HepG2 (cell line): ENCODE data around the gene EIF2S3B. TPM values are rescaled to one million over a fixed set of nuclear protein-coding genes. Genes with fewer than 3 reads are reported as not detected.

ENCODE experiments used
- ATAC-seq: fragments of 200-7000 bp; cut with Tn5 transposase; 3 replicates; pipeline ENCODE4 v1.9.1; 2020; ENCODE audit warnings: mild to moderate bottlenecking, moderate library complexity
- BruUV-seq: library from RNA; stranded (reverse); fragments of 400-500 nt; replicated peaks from 2 replicates; lab custom pipeline; 2021; lab: Mats Ljungman, UMichigan
- CTCF ChIA-PET: fragments of 300-600 bp; formaldehyde crosslinking; extraction: SDS; loops from one replicate; lab custom pipeline; 2021; ENCODE audit warnings: low total read pairs, inconsistent platforms, low intra/inter-chr PET ratio; lab: Yijun Ruan, JAX
- POLR2A ChIA-PET: fragments of 350-600 bp; sonication (Branson Sonifier 250); formaldehyde crosslinking; loops from one replicate; lab custom pipeline; 2020; ENCODE audit warnings: antibody characterized with exemption, inconsistent platforms; lab: Yijun Ruan, JAX
- DNase-seq: peaks from one replicate; pipeline ENCODE4 v3.0.0-alpha.2; 2015; ENCODE audit warnings: low spot score
- FAIRE-seq: peaks from 3 replicates; lab custom pipeline; 2011; peaks lifted over from hg19 to GRCh38; lab: Jason Lieb, UNC
- H2AFZ ChIP-seq: one replicate; pipeline ENCODE4 v1.6.1; 2011; ENCODE audit warnings: low read length, inconsistent platforms
- H3K27ac ChIP-seq: fragments of 300-600 bp; 3 replicates; pipeline ENCODE4 v1.8.0; 2011; ENCODE audit warnings: mixed run types, mild to moderate bottlenecking, mixed read lengths, low read length, inconsistent platforms; ENCODE audit not compliant: insufficient read depth; ENCODE audit errors: extremely low read length
- H3K27me3 ChIP-seq, 2 experiments: fragments of 200-600 bp in 1 of 2; 2 replicates in 1 of 2; 3 replicates in 1 of 2; pipeline versions ENCODE4 v1.6.0 to v1.8.0; 2011; ENCODE audit warnings: low read length in 2 of 2, mild to moderate bottlenecking in 2 of 2, moderate library complexity in 2 of 2, inconsistent platforms in 1 of 2; ENCODE audit not compliant: insufficient read depth in 2 of 2, control insufficient read depth in 1 of 2
- H3K36me3 ChIP-seq, 2 experiments: fragments of 200-600 bp in 1 of 2; replicated peaks in 1 of 2; 2 replicates in 1 of 2; 3 replicates in 1 of 2; pipeline versions ENCODE4 v1.5.1 to v1.8.0; 2011; ENCODE audit warnings: low read length in 2 of 2, inconsistent platforms in 1 of 2; ENCODE audit not compliant: insufficient read depth in 2 of 2, control insufficient read depth in 1 of 2
- H3K4me1 ChIP-seq: 2 replicates; pipeline ENCODE4 v1.5.1; 2012; ENCODE audit warnings: low read length, inconsistent platforms; ENCODE audit not compliant: insufficient read depth
- H3K4me2 ChIP-seq: 2 replicates; pipeline ENCODE4 v1.6.0; 2011; ENCODE audit warnings: low read depth, low read length, inconsistent platforms
- H3K4me3 ChIP-seq, 3 experiments: fragments of 200-600 bp in 1 of 3; sonication (generic), shearing (Covaris generic) in 1 of 3; replicated peaks in 1 of 3; 2 replicates each; pipeline ENCODE4 v1.5.1; 2011 to 2016; ENCODE audit warnings: low read length in 3 of 3, inconsistent platforms in 2 of 3, low read depth in 2 of 3, mild to moderate bottlenecking in 2 of 3, control low read depth in 1 of 3, mixed read lengths in 1 of 3; ENCODE audit not compliant: insufficient read depth in 1 of 3
- H3K79me2 ChIP-seq: one replicate; pipeline ENCODE4 v1.6.1; 2011; ENCODE audit warnings: low read length, inconsistent platforms; ENCODE audit not compliant: insufficient read depth
- H3K9ac ChIP-seq: 2 replicates; pipeline ENCODE4 v1.6.0; 2011; ENCODE audit warnings: mild to moderate bottlenecking, low read depth, low read length, inconsistent platforms; ENCODE audit not compliant: insufficient read depth
- H3K9me3 ChIP-seq: 2 replicates; pipeline ENCODE4 v1.5.1; 2012; ENCODE audit warnings: mild to moderate bottlenecking, low read length
- H4K20me1 ChIP-seq: 2 replicates; pipeline ENCODE4 v1.6.0; 2011; ENCODE audit warnings: inconsistent platforms, mild to moderate bottlenecking, low read length, moderate library complexity; ENCODE audit not compliant: insufficient read depth
- BHLHE40 ChIP-seq: IDR thresholded peaks from 2 replicates; pipeline ENCODE4 v1.6.1; 2011; ENCODE audit warnings: low read length, improper control_type of control experiment
- ELF4 ChIP-seq: sonication (generic); formaldehyde crosslinking; IDR thresholded peaks from 2 replicates; pipeline ENCODE4 v1.5.0; 2020; ENCODE audit warnings: missing genetic modification reagents, mild to moderate bottlenecking, moderate library complexity, borderline replicate concordance
- FOXM1 ChIP-seq: sonication (generic); formaldehyde crosslinking; IDR thresholded peaks from 2 replicates; pipeline ENCODE4 v1.5.0; 2020; ENCODE audit warnings: missing genetic modification reagents
- KLF12 ChIP-seq: sonication (generic); formaldehyde crosslinking; IDR thresholded peaks from 2 replicates; pipeline ENCODE4 v1.4.0; 2020; ENCODE audit warnings: missing genetic modification reagents, borderline replicate concordance
- MIER3 ChIP-seq: IDR thresholded peaks from 2 replicates; pipeline ENCODE4 v1.6.1; 2016; ENCODE audit warnings: missing compliant biosample characterization, borderline replicate concordance
- MLLT10 ChIP-seq: sonication (generic); formaldehyde crosslinking; IDR thresholded peaks from 2 replicates; pipeline ENCODE4 v1.4.0; 2020; ENCODE audit warnings: missing genetic modification reagents
- MTA3 ChIP-seq: sonication (generic); formaldehyde crosslinking; IDR thresholded peaks from 2 replicates; pipeline ENCODE4 v1.4.0; 2020; ENCODE audit warnings: missing genetic modification reagents
- NFE2L2 ChIP-seq: fragments of 150-350 bp; IDR thresholded peaks from 2 replicates; pipeline ENCODE4 v1.6.1; 2014; ENCODE audit warnings: low read length
- U2AF1 ChIP-seq: fragments of 200-400 bp; formaldehyde crosslinking; optimal IDR thresholded peaks from 2 replicates; pipeline ENCODE3; 2017; ENCODE audit warnings: mild to moderate bottlenecking, low read depth, low read length
- ZNF660 ChIP-seq: sonication (generic); formaldehyde crosslinking; IDR thresholded peaks from 2 replicates; pipeline ENCODE4 v1.5.1; 2020; ENCODE audit warnings: mild to moderate bottlenecking, low read depth, missing genetic modification reagents, borderline replicate concordance
- ZNF7 ChIP-seq: IDR thresholded peaks from 2 replicates; pipeline ENCODE4 v1.6.1; 2016; ENCODE audit warnings: missing biosample characterization, missing genetic modification reagents
- WGBS: methylation state at CpG from one replicate; pipeline ENCODE4 v1.1.6; 2017; ENCODE audit warnings: low lambda C conversion rate; 5-methylcytosine and 5-hydroxymethylcytosine counted together
- in situ Hi-C: cut with HindIII; loops from 2 replicates; pipeline ENCODE4 v1.10.0; 2017; ENCODE audit warnings: low pct_unique_long_range_greater_than_20kb; ENCODE audit not compliant: extremely low pct_ligation_motif_present
- intact Hi-C: fragments of 100-400 bp; cut with micrococcal nuclease; formaldehyde crosslinking; loops from one replicate; pipeline ENCODE4 v1.10.0; 2022; ENCODE audit not compliant: unreplicated experiment
- polyA plus RNA-seq, 8 experiments: library from polyadenylated mRNA; depleted of rRNA in 3 of 8; stranded (reverse) in 7 of 8; unstranded in 1 of 8; fragments of >200 nt; fragmentation: Illumina TruSeq in 4 of 8; extraction: Trizol in 4 of 8; gene quantifications; 2 replicates each; pipeline versions ENCODE4 v1.2.1 to v1.2.3, GENCODE V29; 2011 to 2016; ENCODE audit warnings: low read depth in 4 of 8, missing spikeins in 1 of 8, mixed read lengths in 1 of 8; ENCODE audit not compliant: insufficient read depth in 1 of 8
- total RNA-seq, 5 experiments: library from RNA; depleted of rRNA; stranded (reverse); fragments of >200 nt; fragmentation: Illumina TruSeq; extraction: Trizol; gene quantifications; 2 replicates each; pipeline ENCODE4 v1.2.3, GENCODE V29; 2016; ENCODE audit warnings: low read depth in 1 of 5
- TF ChIP-seq, protein P1 (sequence below): sonication (generic); formaldehyde crosslinking; IDR thresholded peaks from 2 replicates; pipeline ENCODE4 v1.4.0; 2020; ENCODE audit warnings: missing genetic modification reagents
- TF ChIP-seq, protein P2 (sequence below): sonication (generic); formaldehyde crosslinking; IDR thresholded peaks from 2 replicates; pipeline ENCODE4 v1.4.0; 2020; ENCODE audit warnings: missing genetic modification reagents
- TF ChIP-seq, protein P3 (sequence below): IDR thresholded peaks from 2 replicates; pipeline ENCODE4 v1.6.1; 2016; ENCODE audit warnings: control low read depth
- TF ChIP-seq, protein P4 (sequence below): sonication (generic); formaldehyde crosslinking; conservative IDR thresholded peaks from 2 replicates; pipeline ENCODE4 v1.8.1; 2023; ENCODE audit warnings: missing genetic modification reagents
- TF ChIP-seq, protein P5 (sequence below): sonication (generic); formaldehyde crosslinking; IDR thresholded peaks from 2 replicates; pipeline ENCODE4 v1.4.0; 2020; ENCODE audit warnings: missing genetic modification reagents

EIF2S3B gene
- total and polyA plus RNA-seq, 2 of the 13 experiments (the other 11 are each of a cell fraction or from before 2014, with no cell fraction given) = 3.6 to 7.6 TPM

DNA sequence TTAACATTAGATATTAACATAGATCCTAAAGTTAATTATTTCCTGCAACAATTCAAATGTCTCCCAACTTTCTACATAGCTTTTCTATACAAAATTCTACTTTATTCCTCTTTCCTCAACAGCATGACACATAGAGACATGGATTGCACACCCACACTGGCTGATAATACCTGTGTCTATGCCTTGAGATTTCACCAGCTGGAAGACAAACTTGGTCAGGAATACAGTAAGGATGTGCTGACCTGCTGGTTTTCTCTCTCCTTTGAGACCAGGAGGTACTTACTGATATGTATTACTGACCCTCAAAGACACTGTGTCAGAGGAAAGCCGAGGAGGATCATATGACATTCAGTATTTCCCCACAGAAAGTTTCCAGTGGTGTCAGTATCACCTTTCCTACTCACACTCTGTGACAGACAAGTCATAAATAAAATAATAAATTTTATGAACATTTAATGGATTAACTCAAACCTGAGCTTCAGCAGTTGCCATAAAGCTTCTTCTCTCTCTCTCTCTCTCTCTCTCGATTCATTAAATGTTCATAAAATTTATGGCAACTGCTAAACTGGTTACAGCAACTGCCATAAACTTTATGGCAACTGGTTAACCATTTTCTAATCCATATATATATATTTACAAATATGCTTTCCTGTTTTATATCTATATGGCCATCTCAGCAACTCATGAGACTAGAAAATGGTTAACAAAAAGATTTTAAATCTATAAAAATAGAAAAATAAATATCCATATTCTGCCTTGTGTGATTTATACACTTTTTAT is 22.7 kb downstream of the EIF2S3B start (continued):
- TF ChIP-seq, protein P1, sequence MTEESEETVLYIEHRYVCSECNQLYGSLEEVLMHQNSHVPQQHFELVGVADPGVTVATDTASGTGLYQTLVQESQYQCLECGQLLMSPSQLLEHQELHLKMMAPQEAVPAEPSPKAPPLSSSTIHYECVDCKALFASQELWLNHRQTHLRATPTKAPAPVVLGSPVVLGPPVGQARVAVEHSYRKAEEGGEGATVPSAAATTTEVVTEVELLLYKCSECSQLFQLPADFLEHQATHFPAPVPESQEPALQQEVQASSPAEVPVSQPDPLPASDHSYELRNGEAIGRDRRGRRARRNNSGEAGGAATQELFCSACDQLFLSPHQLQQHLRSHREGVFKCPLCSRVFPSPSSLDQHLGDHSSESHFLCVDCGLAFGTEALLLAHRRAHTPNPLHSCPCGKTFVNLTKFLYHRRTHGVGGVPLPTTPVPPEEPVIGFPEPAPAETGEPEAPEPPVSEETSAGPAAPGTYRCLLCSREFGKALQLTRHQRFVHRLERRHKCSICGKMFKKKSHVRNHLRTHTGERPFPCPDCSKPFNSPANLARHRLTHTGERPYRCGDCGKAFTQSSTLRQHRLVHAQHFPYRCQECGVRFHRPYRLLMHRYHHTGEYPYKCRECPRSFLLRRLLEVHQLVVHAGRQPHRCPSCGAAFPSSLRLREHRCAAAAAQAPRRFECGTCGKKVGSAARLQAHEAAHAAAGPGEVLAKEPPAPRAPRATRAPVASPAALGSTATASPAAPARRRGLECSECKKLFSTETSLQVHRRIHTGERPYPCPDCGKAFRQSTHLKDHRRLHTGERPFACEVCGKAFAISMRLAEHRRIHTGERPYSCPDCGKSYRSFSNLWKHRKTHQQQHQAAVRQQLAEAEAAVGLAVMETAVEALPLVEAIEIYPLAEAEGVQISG = no peak
- TF ChIP-seq MIER3 (no peak), NFE2L2 (no peak)
- TF ChIP-seq, all 625 proteins: peak for 0

DNA sequence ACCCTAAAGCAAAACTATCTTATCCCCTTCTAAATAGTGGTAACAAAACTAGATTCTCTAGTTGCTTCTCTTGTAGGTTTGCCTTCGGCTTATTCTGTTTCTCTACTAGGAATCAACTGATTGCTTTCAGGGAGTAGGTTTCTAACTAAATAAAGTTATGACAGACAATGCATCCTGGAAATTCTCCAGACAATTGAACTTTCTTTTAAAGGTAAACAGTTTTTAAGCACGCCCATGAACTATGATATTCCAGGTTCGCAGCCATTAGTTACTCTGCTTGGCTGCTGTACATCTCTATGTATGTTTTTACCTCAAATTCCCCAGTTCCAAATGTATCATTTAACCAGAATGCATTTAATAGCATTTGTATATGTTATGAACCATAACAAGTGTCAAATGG is 23.9 kb downstream of the EIF2S3B start:
- no peak for DNase-seq
- no peaks in the 10 kb centered on the region for H3K79me2 ChIP-seq
- WGBS = 0% methylated on average over 3 of the region's 3 CpGs
- no peak overlapping the region for H3K4me2 ChIP-seq
- no TSS peak for BruUV-seq
- in situ Hi-C loops = no loop called here
- no peak overlapping the region for H3K4me3 ChIP-seq
- ChIA-PET CTCF (no interaction called here), POLR2A (no interaction called here)
- H3K9me3 ChIP-seq = no peaks in the 10 kb centered on the region
- no peaks in the 10 kb centered on the region for H3K36me3 ChIP-seq
- no peak overlapping the region for H2AFZ ChIP-seq
- no peaks in the 10 kb centered on the region for H4K20me1 ChIP-seq
- H3K4me1 ChIP-seq = no peaks in the 10 kb centered on the region
- ATAC-seq = no peak
- FAIRE-seq = no peak
- H3K27ac ChIP-seq = no peak overlapping the region
- H3K9ac ChIP-seq = no peak overlapping the region
- no peaks in the 10 kb centered on the region for H3K27me3 ChIP-seq
- intact Hi-C loops = no loop called here
- TF ChIP-seq MLLT10 = no peak
- TF ChIP-seq, protein P2, sequence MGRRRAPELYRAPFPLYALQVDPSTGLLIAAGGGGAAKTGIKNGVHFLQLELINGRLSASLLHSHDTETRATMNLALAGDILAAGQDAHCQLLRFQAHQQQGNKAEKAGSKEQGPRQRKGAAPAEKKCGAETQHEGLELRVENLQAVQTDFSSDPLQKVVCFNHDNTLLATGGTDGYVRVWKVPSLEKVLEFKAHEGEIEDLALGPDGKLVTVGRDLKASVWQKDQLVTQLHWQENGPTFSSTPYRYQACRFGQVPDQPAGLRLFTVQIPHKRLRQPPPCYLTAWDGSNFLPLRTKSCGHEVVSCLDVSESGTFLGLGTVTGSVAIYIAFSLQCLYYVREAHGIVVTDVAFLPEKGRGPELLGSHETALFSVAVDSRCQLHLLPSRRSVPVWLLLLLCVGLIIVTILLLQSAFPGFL = no peak
- no peak for TF ChIP-seq ZNF7 (CRISPR knock-in tag)
- TF ChIP-seq KLF12 = no peak
- no peak for TF ChIP-seq U2AF1
- no peak for TF ChIP-seq MTA3 (CRISPR knock-in tag)
- no peak for TF ChIP-seq BHLHE40
- TF ChIP-seq ZNF660 (CRISPR knock-in tag) = no peak
- TF ChIP-seq, protein P3, sequence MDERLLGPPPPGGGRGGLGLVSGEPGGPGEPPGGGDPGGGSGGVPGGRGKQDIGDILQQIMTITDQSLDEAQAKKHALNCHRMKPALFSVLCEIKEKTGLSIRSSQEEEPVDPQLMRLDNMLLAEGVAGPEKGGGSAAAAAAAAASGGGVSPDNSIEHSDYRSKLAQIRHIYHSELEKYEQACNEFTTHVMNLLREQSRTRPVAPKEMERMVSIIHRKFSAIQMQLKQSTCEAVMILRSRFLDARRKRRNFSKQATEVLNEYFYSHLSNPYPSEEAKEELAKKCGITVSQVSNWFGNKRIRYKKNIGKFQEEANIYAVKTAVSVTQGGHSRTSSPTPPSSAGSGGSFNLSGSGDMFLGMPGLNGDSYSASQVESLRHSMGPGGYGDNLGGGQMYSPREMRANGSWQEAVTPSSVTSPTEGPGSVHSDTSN (CRISPR knock-in tag) = no peak
- TF ChIP-seq FOXM1 = no peak
- TF ChIP-seq ELF4 (CRISPR knock-in tag) = no peak
- TF ChIP-seq, protein P4, sequence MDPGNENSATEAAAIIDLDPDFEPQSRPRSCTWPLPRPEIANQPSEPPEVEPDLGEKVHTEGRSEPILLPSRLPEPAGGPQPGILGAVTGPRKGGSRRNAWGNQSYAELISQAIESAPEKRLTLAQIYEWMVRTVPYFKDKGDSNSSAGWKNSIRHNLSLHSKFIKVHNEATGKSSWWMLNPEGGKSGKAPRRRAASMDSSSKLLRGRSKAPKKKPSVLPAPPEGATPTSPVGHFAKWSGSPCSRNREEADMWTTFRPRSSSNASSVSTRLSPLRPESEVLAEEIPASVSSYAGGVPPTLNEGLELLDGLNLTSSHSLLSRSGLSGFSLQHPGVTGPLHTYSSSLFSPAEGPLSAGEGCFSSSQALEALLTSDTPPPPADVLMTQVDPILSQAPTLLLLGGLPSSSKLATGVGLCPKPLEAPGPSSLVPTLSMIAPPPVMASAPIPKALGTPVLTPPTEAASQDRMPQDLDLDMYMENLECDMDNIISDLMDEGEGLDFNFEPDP = no peak
- TF ChIP-seq, protein P5, sequence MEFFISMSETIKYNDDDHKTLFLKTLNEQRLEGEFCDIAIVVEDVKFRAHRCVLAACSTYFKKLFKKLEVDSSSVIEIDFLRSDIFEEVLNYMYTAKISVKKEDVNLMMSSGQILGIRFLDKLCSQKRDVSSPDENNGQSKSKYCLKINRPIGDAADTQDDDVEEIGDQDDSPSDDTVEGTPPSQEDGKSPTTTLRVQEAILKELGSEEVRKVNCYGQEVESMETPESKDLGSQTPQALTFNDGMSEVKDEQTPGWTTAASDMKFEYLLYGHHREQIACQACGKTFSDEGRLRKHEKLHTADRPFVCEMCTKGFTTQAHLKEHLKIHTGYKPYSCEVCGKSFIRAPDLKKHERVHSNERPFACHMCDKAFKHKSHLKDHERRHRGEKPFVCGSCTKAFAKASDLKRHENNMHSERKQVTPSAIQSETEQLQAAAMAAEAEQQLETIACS (CRISPR knock-in tag) = no peak
